ENCODE results near the gene ACYP2.

GRCh38 chr2:54233832-54234649, 118.6 kb downstream of the ACYP2 start:
- TF ChIP-seq GATA2 (IDR thresholded peaks at IDR 0.05; ENCODE audit: low read depth, low read length): no peak
- no peak for TF ChIP-seq GATA3 (IDR thresholded peaks at IDR 0.05; ENCODE audit: low read depth, low read length)

Data from SH-SY5Y (cell line).